Activated CD8-positive, alpha-beta T cell treated with anti-CD3 and anti-CD28 coated beads for 36 hours (primary cell): ENCODE data around the gene CFAP221. TPM values are rescaled to one million over a fixed set of nuclear protein-coding genes. Genes with fewer than 3 reads are reported as not detected.

ENCODE experiments used
- ATAC-seq: fragments of 200-7000 bp; cut with Tn5 transposase; one replicate; pipeline ENCODE4 v1.10.0; 2021; ENCODE audit warnings: mild to moderate bottlenecking, moderate library complexity
- CTCF ChIA-PET: fragments of 350-600 bp; sonication (Branson Sonifier 250); formaldehyde crosslinking; loops from one replicate; lab custom pipeline; 2021; ENCODE audit warnings: antibody characterized with exemption; lab: Charles Lee
- POLR2A ChIA-PET: fragments of 350-600 bp; sonication (Branson Sonifier 250); formaldehyde crosslinking; loops from one replicate; lab custom pipeline; 2021; ENCODE audit warnings: antibody characterized with exemption; lab: Charles Lee
- DNase-seq: peaks from one replicate; pipeline ENCODE4 v3.0.0-alpha.2; 2020
- H3K27ac Mint-ChIP-seq: one replicate; pipeline ENCODE4 v1.8.0; 2021; ENCODE audit warnings: mild to moderate bottlenecking, mixed read lengths
- H3K27me3 Mint-ChIP-seq: one replicate; pipeline ENCODE4 v1.8.0; 2021; ENCODE audit warnings: mixed read lengths
- H3K36me3 Mint-ChIP-seq: one replicate; pipeline ENCODE4 v1.8.0; 2021; ENCODE audit warnings: low read depth, mixed read lengths
- H3K4me1 Mint-ChIP-seq: one replicate; pipeline ENCODE4 v1.8.0; 2021; ENCODE audit warnings: low read depth, mixed read lengths
- H3K4me3 Mint-ChIP-seq: one replicate; pipeline ENCODE4 v1.8.0; 2021; ENCODE audit warnings: mild to moderate bottlenecking, moderate library complexity, mixed read lengths
- H3K9me3 Mint-ChIP-seq: one replicate; pipeline ENCODE4 v1.8.0; 2021; ENCODE audit warnings: mixed read lengths
- CTCF ChIP-seq: fragments of 200-600 bp; IDR thresholded peaks from one replicate; pipeline ENCODE4 v1.8.0; 2022; ENCODE audit warnings: antibody characterized with exemption, mild to moderate bottlenecking
- intact Hi-C: fragments of 100-400 bp; cut with micrococcal nuclease; formaldehyde crosslinking; loops from one replicate; pipeline ENCODE4 v1.10.0; 2022
- total RNA-seq, 2 experiments: library from RNA; stranded (reverse); gene quantifications; one replicate each; pipeline ENCODE4 v1.2.3, GENCODE V29; 2021

CFAP221 gene
- total RNA-seq, 2 experiments from 2014 or later, result not detected

- ATAC-seq, result no peak
- DNase-seq, result no peak
- CTCF ChIA-PET, result no interaction called here
- Mint-ChIP-seq H3K27ac (no peak overlapping the region), H3K36me3 (peaks cover 24% of the 10 kb centered on the region), H3K4me1 (peaks cover 41% of the 10 kb centered on the region), H3K9me3 (no peaks in the 10 kb centered on the region), H3K4me3 (no peak overlapping the region), H3K27me3 (no peaks in the 10 kb centered on the region)
- intact Hi-C loops, result no loop called here
- POLR2A ChIA-PET, result no interaction called here
- no peak for TF ChIP-seq CTCF
These were observed 138.3 kb downstream of the CFAP221 start for GRCh38 chr2:119682578-119682977.

- peaks cover 37% of the 10 kb centered on the region for H3K4me1 Mint-ChIP-seq
- H3K27ac Mint-ChIP-seq, result no peak overlapping the region
- H3K4me3 Mint-ChIP-seq, result no peak overlapping the region
- DNase-seq, result no peak
- no peaks in the 10 kb centered on the region for H3K9me3 Mint-ChIP-seq
- intact Hi-C loops, result no loop called here
- H3K36me3 Mint-ChIP-seq, result peaks cover 24% of the 10 kb centered on the region
- ATAC-seq, result no peak
- ChIA-PET POLR2A (interaction anchor here (0.9 kb wide), 1 partner anchor 12 kb away, joined by 4 read pairs; no protein-coding TSS in a partner anchor), CTCF (interaction anchor here (1.9 kb wide), 1 partner anchor 20 kb away, joined by 7 read pairs; no protein-coding TSS in a partner anchor)
- TF ChIP-seq CTCF, result no peak
- H3K27me3 Mint-ChIP-seq, result no peaks in the 10 kb centered on the region
These were observed 138.9 kb downstream of the CFAP221 start for GRCh38 chr2:119683074-119683712.

- Mint-ChIP-seq H3K36me3 (peaks cover 24% of the 10 kb centered on the region), H3K4me1 (peaks cover 35% of the 10 kb centered on the region), H3K4me3 (no peak overlapping the region), H3K9me3 (no peaks in the 10 kb centered on the region), H3K27ac (no peak overlapping the region), H3K27me3 (no peaks in the 10 kb centered on the region)
- DNase-seq, result no peak
- intact Hi-C loops, result no loop called here
- ChIA-PET CTCF (interaction anchor here (0.9 to 1.9 kb wide), 2 partner anchors 19 to 491 kb away, joined by 3 to 7 read pairs; no protein-coding TSS in a partner anchor), POLR2A (interaction anchor here (0.9 kb wide), 1 partner anchor 11 kb away, joined by 4 read pairs; no protein-coding TSS in a partner anchor)
- TF ChIP-seq CTCF, result no peak
- no peak for ATAC-seq
These were observed 139.6 kb downstream of the CFAP221 start for GRCh38 chr2:119683713-119684443.

GRCh38 chr2:119684518-119684917 is 140.3 kb downstream of the CFAP221 start:
- Mint-ChIP-seq H3K27ac (no peak overlapping the region), H3K4me3 (no peak overlapping the region)
- no peak for TF ChIP-seq CTCF

GRCh38 chr2:119688616-119689015 is 144.4 kb downstream of the CFAP221 start:
- ChIA-PET CTCF (no interaction called here), POLR2A (no interaction called here)
- Mint-ChIP-seq H3K4me1 (peaks cover 7% of the 10 kb centered on the region), H3K27ac (no peak overlapping the region), H3K27me3 (no peaks in the 10 kb centered on the region), H3K36me3 (no peaks in the 10 kb centered on the region), H3K4me3 (no peak overlapping the region), H3K9me3 (no peaks in the 10 kb centered on the region)
- no peak for DNase-seq
- no peak for TF ChIP-seq CTCF
- ATAC-seq, result no peak
- intact Hi-C loops, result no loop called here

More at GRCh38 chr2:119684518-119684917, 140.3 kb downstream of the CFAP221 start:
- ChIA-PET CTCF (interaction anchor here (0.9 to 1.9 kb wide), 2 partner anchors 18 to 490 kb away, joined by 3 to 7 read pairs; no protein-coding TSS in a partner anchor), POLR2A (no interaction called here)
- Mint-ChIP-seq H3K36me3 (peaks cover 22% of the 10 kb centered on the region), H3K9me3 (no peaks in the 10 kb centered on the region), H3K4me1 (peaks cover 32% of the 10 kb centered on the region), H3K27me3 (no peaks in the 10 kb centered on the region)
- intact Hi-C loops, result no loop called here
- ATAC-seq (no peak), DNase-seq (no peak)
